ENCODE measurements around the gene CLDN9. TPM values are rescaled to one million over a fixed set of nuclear protein-coding genes. Genes with fewer than 3 reads are reported as not detected.
"Not testable (repeated sequence)": the region's sequence is repeated elsewhere in the genome, so short reads cannot be mapped to it uniquely, and the experiment has no call there.

CLDN9 gene
- total RNA-seq, 2 donors from 2014 or later = 0.91 TPM; not detected in 1

DNA sequence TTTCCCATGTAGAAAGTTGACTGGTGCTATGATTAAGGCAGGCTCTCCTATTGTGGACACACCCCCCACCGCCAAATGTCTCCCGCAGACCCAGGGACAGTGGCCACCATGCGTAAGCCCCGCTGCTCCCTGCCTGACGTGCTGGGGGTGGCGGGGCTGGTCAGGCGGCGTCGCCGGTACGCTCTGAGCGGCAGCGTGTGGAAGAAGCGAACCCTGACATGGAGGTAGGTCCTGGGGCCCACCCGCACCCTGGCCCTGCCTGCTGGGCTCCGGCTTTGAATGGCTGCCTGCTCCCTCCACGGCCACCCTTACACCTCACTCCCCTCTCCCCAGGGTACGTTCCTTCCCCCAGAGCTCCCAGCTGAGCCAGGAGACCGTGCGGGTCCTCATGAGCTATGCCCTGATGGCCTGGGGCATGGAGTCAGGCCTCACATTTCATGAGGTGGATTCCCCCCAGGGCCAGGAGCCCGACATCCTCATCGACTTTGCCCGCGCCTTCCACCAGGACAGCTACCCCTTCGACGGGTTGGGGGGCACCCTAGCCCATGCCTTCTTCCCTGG, 37.3 kb downstream of the CLDN9 start:
- peaks cover 10% of the 10 kb centered on the region for H3K4me1 ChIP-seq (replicated peaks)
- no peak for DNase-seq (ENCODE audit: low spot score)
- no peak for TF ChIP-seq POLR2A (IDR thresholded peaks at IDR 0.05)
- no peak for TF ChIP-seq POLR2AphosphoS5 (IDR thresholded peaks at IDR 0.05)
- TF ChIP-seq, protein P1, sequence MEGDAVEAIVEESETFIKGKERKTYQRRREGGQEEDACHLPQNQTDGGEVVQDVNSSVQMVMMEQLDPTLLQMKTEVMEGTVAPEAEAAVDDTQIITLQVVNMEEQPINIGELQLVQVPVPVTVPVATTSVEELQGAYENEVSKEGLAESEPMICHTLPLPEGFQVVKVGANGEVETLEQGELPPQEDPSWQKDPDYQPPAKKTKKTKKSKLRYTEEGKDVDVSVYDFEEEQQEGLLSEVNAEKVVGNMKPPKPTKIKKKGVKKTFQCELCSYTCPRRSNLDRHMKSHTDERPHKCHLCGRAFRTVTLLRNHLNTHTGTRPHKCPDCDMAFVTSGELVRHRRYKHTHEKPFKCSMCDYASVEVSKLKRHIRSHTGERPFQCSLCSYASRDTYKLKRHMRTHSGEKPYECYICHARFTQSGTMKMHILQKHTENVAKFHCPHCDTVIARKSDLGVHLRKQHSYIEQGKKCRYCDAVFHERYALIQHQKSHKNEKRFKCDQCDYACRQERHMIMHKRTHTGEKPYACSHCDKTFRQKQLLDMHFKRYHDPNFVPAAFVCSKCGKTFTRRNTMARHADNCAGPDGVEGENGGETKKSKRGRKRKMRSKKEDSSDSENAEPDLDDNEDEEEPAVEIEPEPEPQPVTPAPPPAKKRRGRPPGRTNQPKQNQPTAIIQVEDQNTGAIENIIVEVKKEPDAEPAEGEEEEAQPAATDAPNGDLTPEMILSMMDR (IDR thresholded peaks at IDR 0.05) = no peak
- no peak overlapping the region for H3K27ac ChIP-seq
- peaks cover 2% of the 10 kb centered on the region for H3K27me3 ChIP-seq (replicated peaks; ENCODE audit: insufficient read depth)
- H3K36me3 ChIP-seq = no peaks in the 10 kb centered on the region
- 73% methylated on average over 23 of the region's 26 CpGs for WGBS
- H3K4me3 ChIP-seq = no peak overlapping the region
- H3K9me3 ChIP-seq = no peaks in the 10 kb centered on the region
- intact Hi-C loops (cut with DNase I) = no loop called here

GRCh38 chr16:3050487-3050886, 37.8 kb downstream of the CLDN9 start:
- H3K4me1 ChIP-seq (replicated peaks) = peaks cover 10% of the 10 kb centered on the region
- TF ChIP-seq, protein P1 (IDR thresholded peaks at IDR 0.05) = no peak
- no peak for TF ChIP-seq POLR2AphosphoS5 (IDR thresholded peaks at IDR 0.05)
- no peak for TF ChIP-seq POLR2A (IDR thresholded peaks at IDR 0.05)
- no peak overlapping the region for H3K27ac ChIP-seq
- intact Hi-C loops (cut with DNase I) = no loop called here
- H3K9me3 ChIP-seq = no peaks in the 10 kb centered on the region
- no peaks in the 10 kb centered on the region for H3K36me3 ChIP-seq
- no peak for DNase-seq (ENCODE audit: low spot score)
- 82% methylated on average over 5 of the region's 5 CpGs for WGBS
- peaks cover 2% of the 10 kb centered on the region for H3K27me3 ChIP-seq (replicated peaks; ENCODE audit: insufficient read depth)
- no peak overlapping the region for H3K4me3 ChIP-seq

DNA sequence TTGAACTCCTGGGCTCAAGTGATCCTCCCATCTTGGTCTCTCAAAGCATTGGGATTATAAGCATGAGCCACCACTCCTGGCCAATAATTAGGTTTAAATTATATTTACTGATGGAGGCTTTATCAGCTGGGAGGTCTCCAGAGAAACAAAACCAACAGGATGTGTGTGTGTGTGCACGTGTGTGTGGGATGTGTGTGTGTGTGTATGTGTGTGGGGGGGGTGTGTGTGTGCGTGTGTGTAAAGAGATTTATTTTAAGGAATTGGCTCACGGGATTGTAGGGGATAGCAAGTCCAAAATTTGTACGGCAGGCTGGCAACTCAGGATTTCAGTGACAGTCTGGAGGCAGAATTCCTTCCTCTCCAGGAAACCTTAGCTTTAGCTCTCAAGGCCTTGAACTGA, 38.3 kb downstream of the CLDN9 start:
- Histone ChIP-seq H3K4me3 (no peak overlapping the region), H3K36me3 (no peaks in the 10 kb centered on the region), H3K4me1 (replicated peaks) (peaks cover 7% of the 10 kb centered on the region), H3K27ac (no peak overlapping the region), H3K27me3 (replicated peaks; ENCODE audit: insufficient read depth) (peaks cover under 1% of the 10 kb centered on the region), H3K9me3 (no peaks in the 10 kb centered on the region)
- WGBS = 45% methylated on average over 4 of the region's 4 CpGs
- intact Hi-C loops (cut with DNase I) = no loop called here
- TF ChIP-seq POLR2A (IDR thresholded peaks at IDR 0.05) (no peak), POLR2AphosphoS5 (IDR thresholded peaks at IDR 0.05) (no peak)
- TF ChIP-seq, protein P1 (IDR thresholded peaks at IDR 0.05) = no peak
- DNase-seq (ENCODE audit: low spot score) = no peak

- Histone ChIP-seq H3K4me3 (no peak overlapping the region), H3K27me3 (replicated peaks; ENCODE audit: insufficient read depth) (no peaks in the 10 kb centered on the region), H3K36me3 (no peaks in the 10 kb centered on the region), H3K27ac (no peak overlapping the region), H3K9me3 (no peaks in the 10 kb centered on the region), H3K4me1 (replicated peaks) (peaks cover 2% of the 10 kb centered on the region)
- TF ChIP-seq, protein P1 (IDR thresholded peaks at IDR 0.05) = no peak
- TF ChIP-seq POLR2A (IDR thresholded peaks at IDR 0.05) (no peak), POLR2AphosphoS5 (IDR thresholded peaks at IDR 0.05) (no peak)
- WGBS = 88% methylated on average over 9 of the region's 9 CpGs
- DNase-seq (ENCODE audit: low spot score) = no peak
- intact Hi-C loops (cut with DNase I) = no loop called here
These were observed 38.8 kb downstream of the CLDN9 start for GRCh38 chr16:3051494-3051893.

DNA sequence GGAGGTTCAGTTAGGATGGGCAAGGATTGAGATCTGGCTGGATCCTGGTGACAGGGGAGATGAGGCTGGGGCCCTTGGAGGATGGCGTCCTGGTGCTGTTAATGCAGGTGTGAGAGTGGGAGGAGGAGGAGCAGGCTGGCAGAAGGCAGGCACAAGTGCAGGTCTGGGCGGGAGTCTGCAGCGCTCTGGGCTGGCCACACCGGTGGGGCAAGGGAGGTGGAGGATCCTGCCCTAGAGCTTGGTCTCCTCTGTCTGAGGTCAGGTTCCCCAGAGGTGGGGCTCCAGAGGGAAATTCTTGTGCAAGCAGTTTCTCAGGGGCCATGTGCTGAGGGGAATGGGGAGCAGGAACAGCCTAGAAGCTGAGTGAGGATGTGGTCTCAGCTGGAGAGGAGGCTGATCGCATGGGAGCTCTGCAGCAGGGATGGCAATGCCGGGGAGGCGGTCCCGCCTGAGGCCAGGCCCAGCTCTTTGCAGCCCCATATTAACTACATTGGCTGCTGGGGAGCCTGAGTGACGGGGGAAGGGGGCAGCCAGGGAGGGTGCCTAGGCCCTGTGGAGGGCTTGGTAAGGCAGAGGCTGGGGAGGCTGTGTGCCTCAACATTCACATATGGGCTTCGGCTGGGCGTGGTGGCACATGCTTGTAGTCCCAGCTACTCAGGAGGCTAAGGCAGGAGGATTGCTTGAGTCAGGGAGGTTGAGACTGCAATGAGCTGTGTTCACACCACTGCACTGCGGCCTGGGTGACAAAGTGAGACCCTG, 40.0 kb downstream of the CLDN9 start:
- H3K36me3 ChIP-seq; H3K9me3 ChIP-seq; H3K4me3 ChIP-seq; H3K4me1 ChIP-seq (replicated peaks); DNase-seq (ENCODE audit: low spot score); intact Hi-C loops (cut with DNase I); H3K27me3 ChIP-seq (replicated peaks; ENCODE audit: insufficient read depth); H3K27ac ChIP-seq: not testable (repeated sequence)
- 75% methylated on average over 11 of the region's 12 CpGs for WGBS

DNA sequence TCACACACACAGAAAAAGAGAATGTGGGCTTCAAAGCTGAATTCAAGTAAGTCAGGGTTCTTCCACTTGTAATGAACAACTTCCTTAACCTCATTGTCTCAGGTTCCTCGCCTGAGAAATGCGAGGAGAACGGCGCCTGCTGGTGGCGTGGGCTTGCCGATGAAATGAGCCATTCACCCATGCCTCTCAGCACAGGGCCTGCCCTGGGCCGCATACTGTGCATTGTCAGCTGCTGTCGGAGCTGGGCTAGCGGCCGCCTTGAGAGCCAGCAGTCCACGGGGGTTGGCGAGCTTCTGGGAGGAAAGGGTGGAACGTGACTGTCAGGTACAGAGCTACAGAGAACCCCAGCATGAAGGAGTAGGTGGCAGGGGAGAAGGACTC, 40.6 kb downstream of the CLDN9 start:
- 83% methylated on average over 11 of the region's 13 CpGs for WGBS
- H3K4me3 ChIP-seq; intact Hi-C loops (cut with DNase I); H3K27me3 ChIP-seq (replicated peaks; ENCODE audit: insufficient read depth); H3K4me1 ChIP-seq (replicated peaks); DNase-seq (ENCODE audit: low spot score); H3K27ac ChIP-seq; H3K36me3 ChIP-seq; H3K9me3 ChIP-seq: not testable (repeated sequence)
